ENCODE results near the gene MGAT4A. TPM values are rescaled to one million over a fixed set of nuclear protein-coding genes. Genes with fewer than 3 reads are reported as not detected.
A peak's percentile ranks its signal among the peaks of the same experiment; 100 is the strongest.

The MGAT4A gene
- total and polyA plus RNA-seq, 2 of the 13 experiments (the other 11 are each of a cell fraction or from before 2014, with no cell fraction given), result 47.2 to 90.9 TPM

DNA sequence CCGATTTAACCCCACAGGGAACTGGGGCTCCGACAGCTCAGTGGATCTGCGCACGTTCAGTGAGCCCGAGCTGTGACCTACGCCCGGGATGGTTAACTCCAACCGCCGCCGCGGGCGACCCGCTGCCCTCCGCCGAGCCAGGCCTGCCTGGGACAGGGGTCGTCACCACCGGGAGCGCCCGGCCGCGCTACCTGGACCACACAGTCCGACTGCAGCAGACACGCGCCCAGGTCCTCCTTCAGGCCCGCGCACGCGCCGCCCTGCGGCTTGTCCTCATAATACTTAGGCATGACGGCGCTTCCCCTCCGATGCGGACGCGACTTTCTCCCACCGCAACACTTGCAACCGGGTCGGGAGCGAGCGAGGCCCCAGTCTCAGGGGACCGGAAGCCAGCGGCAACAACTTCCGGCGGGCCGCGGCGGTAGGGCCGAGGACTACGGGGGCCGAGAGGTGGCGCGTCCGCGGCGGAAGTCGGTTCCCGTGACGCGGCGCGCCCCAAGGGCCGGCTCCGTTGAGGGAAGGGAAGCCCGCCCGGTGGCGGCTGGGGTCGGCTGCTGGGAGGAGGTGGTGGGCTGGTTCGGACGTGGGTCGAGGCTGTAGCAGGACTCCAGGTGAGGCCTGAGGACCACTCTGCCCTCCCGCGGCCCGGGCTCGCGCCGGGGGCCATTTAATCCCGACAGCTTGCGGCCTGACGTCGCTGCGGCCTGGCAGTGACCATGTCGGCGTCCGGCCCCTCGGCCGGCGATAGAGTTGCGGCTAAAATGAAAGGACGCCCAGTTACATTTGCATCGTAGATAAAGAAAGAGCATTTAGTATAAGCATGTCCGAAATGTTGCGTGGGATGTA lies 122.6 kb downstream of the MGAT4A start, which contains the start of the genes COA5 and UNC50 (continued):
- TF ChIP-seq ZNF589 (CRISPR knock-in tag; conservative IDR thresholded peaks at IDR 0.05) (peak; percentile 97), CREBL2 (CRISPR knock-in tag; IDR thresholded peaks at IDR 0.05; ENCODE audit: borderline replicate concordance) (peak; percentile 96), SETDB1 (CRISPR knock-in tag; IDR thresholded peaks at IDR 0.05; ENCODE audit: borderline replicate concordance) (no peak), MXI1 (IDR thresholded peaks at IDR 0.05; ENCODE audit: borderline replicate concordance, low read depth, low read length) (peak; percentile 81; the same call in 1 of the 3 replicates), MLLT10 (CRISPR knock-in tag; IDR thresholded peaks at IDR 0.05) (no peak), ZNF619 (CRISPR knock-in tag; IDR thresholded peaks at IDR 0.05) (peak; percentile 56; the same call in 1 of the 2 replicates), ZBTB20 (CRISPR knock-in tag; IDR thresholded peaks at IDR 0.05; ENCODE audit: borderline replicate concordance, low read depth) (peak; percentile 58; the same call in 1 of the 2 replicates), TP53 (CRISPR knock-in tag; conservative IDR thresholded peaks at IDR 0.05) (peak; percentile 62; the same call in 1 of the 2 replicates), RBM22 (optimal IDR thresholded peaks at IDR 0.05; ENCODE audit: low read length) (no peak), SP4 (CRISPR knock-in tag; IDR thresholded peaks at IDR 0.05) (peak; percentile 71), ARNTL (CRISPR knock-in tag; IDR thresholded peaks at IDR 0.05) (peak; percentile 82), ZSCAN29 (CRISPR knock-in tag; conservative IDR thresholded peaks at IDR 0.05) (peak; percentile 73; the same call in 1 of the 2 replicates), ZNF839 (CRISPR knock-in tag; IDR thresholded peaks at IDR 0.05; ENCODE audit: borderline replicate concordance) (peak; percentile 88; the same call in 1 of the 2 replicates), JUN (CRISPR knock-in tag; IDR thresholded peaks at IDR 0.05) (peak; percentile 36; the same call in 1 of the 2 replicates), HDAC2 (CRISPR knock-in tag; IDR thresholded peaks at IDR 0.05) (peak; percentile 90), PHF20 (CRISPR knock-in tag; IDR thresholded peaks at IDR 0.05) (peak; percentile 99), NFATC3 (CRISPR knock-in tag; IDR thresholded peaks at IDR 0.05) (0 out of 2 replicates have a peak, but pooled peaks have one; percentile 84), FLYWCH1 (CRISPR knock-in tag; IDR thresholded peaks at IDR 0.05) (no peak), ZNF605 (CRISPR knock-in tag; IDR thresholded peaks at IDR 0.05) (no peak; the same call in none of the 2 replicates), SOX6 (IDR thresholded peaks at IDR 0.05) (no peak), SOX6 (CRISPR knock-in tag; IDR thresholded peaks at IDR 0.05) (peak; percentile 78), PITX1 (CRISPR knock-in tag; IDR thresholded peaks at IDR 0.05) (peak; percentile 87), ETV6 (CRISPR knock-in tag; conservative IDR thresholded peaks at IDR 0.05) (peak; percentile 92), HNRNPLL (IDR thresholded peaks at IDR 0.05; ENCODE audit: low read depth, low read length, poor library complexity, severe bottlenecking) (peak; percentile 78), NFIC (IDR thresholded peaks at IDR 0.05; ENCODE audit: low read length) (no peak; the same call in 1 of the 2 replicates), NRL (CRISPR knock-in tag; IDR thresholded peaks at IDR 0.05; ENCODE audit: borderline replicate concordance) (peak; percentile 99), ZNF792 (CRISPR knock-in tag; IDR thresholded peaks at IDR 0.05) (peak; percentile 65; the same call in 1 of the 2 replicates)
- TF ChIP-seq, protein P1, sequence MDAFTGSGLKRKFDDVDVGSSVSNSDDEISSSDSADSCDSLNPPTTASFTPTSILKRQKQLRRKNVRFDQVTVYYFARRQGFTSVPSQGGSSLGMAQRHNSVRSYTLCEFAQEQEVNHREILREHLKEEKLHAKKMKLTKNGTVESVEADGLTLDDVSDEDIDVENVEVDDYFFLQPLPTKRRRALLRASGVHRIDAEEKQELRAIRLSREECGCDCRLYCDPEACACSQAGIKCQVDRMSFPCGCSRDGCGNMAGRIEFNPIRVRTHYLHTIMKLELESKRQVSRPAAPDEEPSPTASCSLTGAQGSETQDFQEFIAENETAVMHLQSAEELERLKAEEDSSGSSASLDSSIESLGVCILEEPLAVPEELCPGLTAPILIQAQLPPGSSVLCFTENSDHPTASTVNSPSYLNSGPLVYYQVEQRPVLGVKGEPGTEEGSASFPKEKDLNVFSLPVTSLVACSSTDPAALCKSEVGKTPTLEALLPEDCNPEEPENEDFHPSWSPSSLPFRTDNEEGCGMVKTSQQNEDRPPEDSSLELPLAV (CRISPR knock-in tag; conservative IDR thresholded peaks at IDR 0.05; ENCODE audit: low read depth), result no peak
- TF ChIP-seq, protein P2, sequence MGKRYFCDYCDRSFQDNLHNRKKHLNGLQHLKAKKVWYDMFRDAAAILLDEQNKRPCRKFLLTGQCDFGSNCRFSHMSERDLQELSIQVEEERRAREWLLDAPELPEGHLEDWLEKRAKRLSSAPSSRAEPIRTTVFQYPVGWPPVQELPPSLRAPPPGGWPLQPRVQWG (CRISPR knock-in tag; IDR thresholded peaks at IDR 0.05; ENCODE audit: borderline replicate concordance, low read depth), result no peak
- TF ChIP-seq, protein P3, sequence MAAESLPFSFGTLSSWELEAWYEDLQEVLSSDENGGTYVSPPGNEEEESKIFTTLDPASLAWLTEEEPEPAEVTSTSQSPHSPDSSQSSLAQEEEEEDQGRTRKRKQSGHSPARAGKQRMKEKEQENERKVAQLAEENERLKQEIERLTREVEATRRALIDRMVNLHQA (CRISPR knock-in tag; IDR thresholded peaks at IDR 0.05), result no peak
